Activated naive CD8-positive, alpha-beta T cell treated with anti-CD3 and anti-CD28 coated beads, Interleukin-2, amount 10 ng/mL, durations not matched to agents 7 days and 5 days (primary cell): ENCODE measurements around the gene SERPINH1. TPM values are rescaled to one million over a fixed set of nuclear protein-coding genes. Genes with fewer than 3 reads are reported as not detected.

Experiments
- ATAC-seq: fragments of 150-1000 bp; cut with Tn5 transposase; one replicate; pipeline ENCODE4 v1.10.0; 2021; ENCODE audit warnings: low read depth, moderate library complexity
- POLR2A ChIA-PET: fragments of 350-600 bp; sonication (Branson Sonifier 250); formaldehyde crosslinking; loops from one replicate; lab custom pipeline; 2021; ENCODE audit warnings: antibody characterized with exemption; lab: Charles Lee
- DNase-seq: peaks from one replicate; pipeline ENCODE4 v3.0.0; 2021
- H3K27ac Mint-ChIP-seq: one replicate; pipeline ENCODE4 v1.8.0; 2022; ENCODE audit warnings: mild to moderate bottlenecking, mixed read lengths
- H3K27me3 Mint-ChIP-seq: one replicate; pipeline ENCODE4 v1.8.0; 2022; ENCODE audit warnings: mild to moderate bottlenecking, moderate library complexity, mixed read lengths
- H3K36me3 Mint-ChIP-seq: one replicate; pipeline ENCODE4 v1.8.0; 2021; ENCODE audit warnings: mild to moderate bottlenecking, mixed read lengths
- H3K4me1 Mint-ChIP-seq: one replicate; pipeline ENCODE4 v1.8.0; 2021; ENCODE audit warnings: mixed read lengths
- H3K4me3 Mint-ChIP-seq: one replicate; pipeline ENCODE4 v1.8.0; 2022; ENCODE audit warnings: mild to moderate bottlenecking, moderate library complexity, mixed read lengths
- H3K9me3 Mint-ChIP-seq: one replicate; pipeline ENCODE4 v1.8.0; 2021; ENCODE audit warnings: mixed read lengths
- total RNA-seq, 2 experiments: library from RNA; stranded (reverse); gene quantifications; one replicate each; pipeline ENCODE4 v1.2.3, GENCODE V29; 2021

SERPINH1 gene
- total RNA-seq, 2 experiments from 2014 or later, result 15.7 to 17.8 TPM

GRCh38 chr11:75591966-75592365 is 29.9 kb downstream of the SERPINH1 start:
- DNase-seq, result no peak
- POLR2A ChIA-PET, result no interaction called here
- H3K4me1 Mint-ChIP-seq, result peaks cover 10% of the 10 kb centered on the region
- no peaks in the 10 kb centered on the region for H3K9me3 Mint-ChIP-seq
- H3K4me3 Mint-ChIP-seq, result no peak overlapping the region
- no peak overlapping the region for H3K27ac Mint-ChIP-seq
- H3K27me3 Mint-ChIP-seq, result peaks cover 13% of the 10 kb centered on the region
- H3K36me3 Mint-ChIP-seq, result no peaks in the 10 kb centered on the region
- no peak for ATAC-seq

- Mint-ChIP-seq H3K4me3 (no peak overlapping the region), H3K9me3 (no peaks in the 10 kb centered on the region), H3K4me1 (peaks cover 10% of the 10 kb centered on the region), H3K27me3 (peaks cover 15% of the 10 kb centered on the region), H3K36me3 (no peaks in the 10 kb centered on the region), H3K27ac (no peak overlapping the region)
- ATAC-seq, result peak; percentile 69
- DNase-seq, result no peak
- POLR2A ChIA-PET, result no interaction called here
These were observed 30.7 kb downstream of the SERPINH1 start for GRCh38 chr11:75592715-75593114.

DNA sequence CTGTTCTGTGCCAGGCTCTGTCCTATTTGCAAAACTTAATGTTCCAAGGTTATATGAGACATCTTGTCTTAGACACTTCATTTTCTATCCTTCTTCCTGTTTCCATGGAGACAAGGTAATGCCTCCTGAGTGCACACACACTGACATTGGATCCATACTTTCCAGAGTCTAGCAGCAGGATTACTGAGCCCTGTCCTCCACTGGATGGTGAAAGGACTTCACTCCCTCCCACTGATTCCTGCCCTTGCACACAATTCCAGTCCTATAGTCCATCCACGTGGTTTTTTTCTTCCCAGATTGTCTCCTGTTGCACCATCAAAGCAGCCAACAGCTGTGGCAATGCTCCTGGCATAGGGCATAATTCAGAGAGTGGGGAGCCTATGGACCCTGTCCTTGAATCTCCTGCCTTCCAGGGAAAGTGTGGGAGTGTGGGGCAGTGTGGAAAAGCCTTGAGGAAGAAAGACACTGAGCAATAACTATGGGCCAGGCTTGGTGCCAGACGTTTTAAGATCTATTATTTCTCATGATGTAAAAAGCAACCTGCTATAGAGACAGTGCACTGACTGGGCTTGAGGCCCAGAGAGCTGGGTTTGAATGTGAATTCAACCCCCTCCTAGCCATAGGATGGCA is 31.3 kb downstream of the SERPINH1 start:
- Mint-ChIP-seq H3K27ac (no peak overlapping the region), H3K27me3 (peaks cover 17% of the 10 kb centered on the region), H3K4me3 (no peak overlapping the region), H3K36me3 (no peaks in the 10 kb centered on the region), H3K9me3 (no peaks in the 10 kb centered on the region), H3K4me1 (peaks cover 10% of the 10 kb centered on the region)
- ATAC-seq (no peak), DNase-seq (no peak)
- POLR2A ChIA-PET, result interaction anchor here (1.5 kb wide), 1 partner anchor 22 kb away, joined by 3 read pairs; no protein-coding TSS in a partner anchor

DNA sequence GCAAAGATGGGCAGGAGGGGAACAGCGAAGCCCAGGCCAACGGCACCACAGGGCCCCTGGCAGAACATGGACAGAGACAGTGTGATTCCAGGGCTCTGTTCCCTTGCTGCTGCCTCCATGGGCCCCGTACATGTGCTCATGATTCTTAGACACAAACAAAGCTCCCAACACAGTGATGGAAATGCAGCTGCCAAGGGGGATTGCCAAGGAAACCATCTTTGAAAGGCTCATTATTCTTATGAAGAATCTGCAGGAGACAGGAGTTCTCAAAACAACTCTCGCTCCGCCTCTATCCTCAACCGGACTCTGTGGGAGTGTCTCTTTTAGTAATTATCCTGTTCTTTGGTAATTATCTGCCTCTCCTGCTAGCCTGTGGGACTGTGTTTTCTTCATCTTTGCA is 32.2 kb downstream of the SERPINH1 start:
- ATAC-seq, result no peak
- peaks cover 14% of the 10 kb centered on the region for H3K4me1 Mint-ChIP-seq
- DNase-seq, result no peak
- H3K27me3 Mint-ChIP-seq, result peaks cover 20% of the 10 kb centered on the region
- H3K27ac Mint-ChIP-seq, result no peak overlapping the region
- no peaks in the 10 kb centered on the region for H3K9me3 Mint-ChIP-seq
- H3K36me3 Mint-ChIP-seq, result no peaks in the 10 kb centered on the region
- no peak overlapping the region for H3K4me3 Mint-ChIP-seq
- POLR2A ChIA-PET, result interaction anchor here (1.5 kb wide), 1 partner anchor 23 kb away, joined by 3 read pairs; no protein-coding TSS in a partner anchor

DNA sequence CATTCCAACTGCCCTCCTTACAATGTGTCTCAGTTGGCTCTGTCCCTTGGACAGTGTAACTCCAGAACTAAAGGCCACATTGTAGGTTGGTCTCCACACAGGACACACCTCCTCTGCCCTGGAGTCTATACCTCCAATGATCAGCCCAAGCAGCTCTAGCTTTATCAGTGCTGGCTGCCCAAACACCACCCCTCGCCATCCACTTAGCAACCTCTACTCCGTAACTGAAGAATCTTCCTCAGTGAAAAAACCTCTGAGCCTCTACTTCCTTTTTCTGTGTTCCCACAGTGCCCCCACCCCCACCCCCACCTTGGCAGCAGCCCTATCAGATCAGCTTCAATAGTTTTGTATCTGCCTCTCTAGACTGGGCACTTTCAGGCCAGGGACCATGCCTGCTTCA is 33.4 kb downstream of the SERPINH1 start:
- H3K9me3 Mint-ChIP-seq, result no peaks in the 10 kb centered on the region
- H3K36me3 Mint-ChIP-seq, result no peaks in the 10 kb centered on the region
- no peak for ATAC-seq
- H3K4me1 Mint-ChIP-seq, result peaks cover 14% of the 10 kb centered on the region
- H3K4me3 Mint-ChIP-seq, result no peak overlapping the region
- POLR2A ChIA-PET, result no interaction called here
- DNase-seq, result no peak
- H3K27me3 Mint-ChIP-seq, result peaks cover 22% of the 10 kb centered on the region
- no peak overlapping the region for H3K27ac Mint-ChIP-seq

DNA sequence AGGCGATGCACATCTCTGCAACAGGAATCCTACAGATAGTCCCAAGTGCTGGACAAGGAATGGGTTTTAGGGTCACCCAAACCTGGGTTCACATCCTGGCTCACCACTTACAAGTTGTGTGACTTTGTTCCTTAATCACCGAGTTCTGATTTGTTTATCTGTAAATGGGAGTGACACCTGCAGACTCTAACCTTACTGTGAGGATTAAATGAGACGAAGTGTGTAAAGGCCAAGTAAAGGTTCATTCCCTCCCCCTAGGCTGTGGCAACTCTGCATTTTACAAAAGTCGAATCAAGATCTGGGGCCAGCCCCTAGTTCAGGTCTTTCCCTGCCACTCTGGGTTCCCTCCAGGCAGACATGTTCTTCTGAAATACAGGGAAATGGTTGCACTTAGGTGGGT is 34.9 kb downstream of the SERPINH1 start:
- Mint-ChIP-seq H3K27ac (no peak overlapping the region), H3K36me3 (no peaks in the 10 kb centered on the region), H3K4me1 (peaks cover 13% of the 10 kb centered on the region), H3K4me3 (no peak overlapping the region), H3K9me3 (no peaks in the 10 kb centered on the region), H3K27me3 (peaks cover 29% of the 10 kb centered on the region)
- POLR2A ChIA-PET, result no interaction called here
- DNase-seq (no peak), ATAC-seq (no peak)

DNA sequence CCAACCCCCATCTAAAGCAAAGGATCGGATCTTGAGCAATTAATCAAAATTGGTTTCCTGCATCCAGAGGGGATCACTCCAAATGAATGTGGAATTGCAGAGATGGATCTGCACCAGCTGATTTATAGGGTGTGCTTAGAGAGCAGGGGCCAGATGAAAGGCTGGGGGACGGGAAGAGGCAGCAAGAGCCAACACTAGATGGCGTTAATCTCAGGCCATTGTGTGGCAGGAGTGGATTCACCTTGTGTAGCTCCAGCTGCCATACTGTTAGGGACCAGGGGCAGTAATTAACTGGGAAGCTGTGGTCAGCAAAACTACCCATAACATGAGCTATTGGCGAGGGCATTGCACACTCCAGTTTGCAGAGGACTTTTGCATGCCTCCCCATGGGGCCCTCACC is 35.6 kb downstream of the SERPINH1 start:
- no peaks in the 10 kb centered on the region for H3K9me3 Mint-ChIP-seq
- H3K4me3 Mint-ChIP-seq, result no peak overlapping the region
- H3K27ac Mint-ChIP-seq, result no peak overlapping the region
- H3K27me3 Mint-ChIP-seq, result peaks cover 22% of the 10 kb centered on the region
- no peaks in the 10 kb centered on the region for H3K36me3 Mint-ChIP-seq
- POLR2A ChIA-PET, result no interaction called here
- DNase-seq (no peak), ATAC-seq (no peak)
- peaks cover 6% of the 10 kb centered on the region for H3K4me1 Mint-ChIP-seq

- Mint-ChIP-seq H3K4me1 (peaks cover 7% of the 10 kb centered on the region), H3K27ac (no peak overlapping the region), H3K4me3 (no peak overlapping the region), H3K9me3 (no peaks in the 10 kb centered on the region), H3K36me3 (no peaks in the 10 kb centered on the region), H3K27me3 (peaks cover 23% of the 10 kb centered on the region)
- POLR2A ChIA-PET, result interaction anchor here (0.6 kb wide), 1 partner anchor 420 kb away, joined by 3 read pairs; no protein-coding TSS in a partner anchor
- ATAC-seq, result no peak
- DNase-seq, result no peak
These were observed 36.2 kb downstream of the SERPINH1 start for GRCh38 chr11:75598264-75598663.

DNA sequence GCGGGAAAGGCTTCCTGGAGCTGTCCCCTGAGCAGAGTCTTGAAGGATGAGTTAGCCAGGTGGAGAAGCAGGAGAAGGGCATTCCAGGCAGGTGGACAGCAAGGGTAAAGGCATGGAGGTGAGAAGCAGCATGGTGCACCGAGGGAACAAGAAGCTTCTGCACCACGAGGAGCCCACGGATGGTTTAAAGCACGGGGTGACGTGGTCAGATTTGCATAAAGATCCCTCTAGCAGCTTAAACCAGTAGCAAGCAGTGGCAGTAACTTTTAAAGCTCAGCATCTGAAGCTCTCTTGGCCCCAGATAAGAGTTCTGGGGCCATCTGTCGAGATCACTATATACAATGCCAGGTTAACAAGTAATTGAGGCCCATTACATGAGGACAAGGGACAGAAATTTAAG is 36.8 kb downstream of the SERPINH1 start:
- no peak for ATAC-seq
- H3K27me3 Mint-ChIP-seq, result peaks cover 25% of the 10 kb centered on the region

GRCh38 chr11:75600356-75600755 is 38.3 kb downstream of the SERPINH1 start:
- H3K27ac Mint-ChIP-seq, result no peak overlapping the region

More for the DNA sequence above, 36.8 kb downstream of the SERPINH1 start:
- Mint-ChIP-seq H3K9me3 (no peaks in the 10 kb centered on the region), H3K4me3 (no peak overlapping the region), H3K36me3 (no peaks in the 10 kb centered on the region), H3K4me1 (peaks cover 7% of the 10 kb centered on the region), H3K27ac (no peak overlapping the region)
- no peak for DNase-seq
- POLR2A ChIA-PET, result interaction anchor here (0.6 kb wide), 1 partner anchor 421 kb away, joined by 3 read pairs; no protein-coding TSS in a partner anchor

GRCh38 chr11:75601494-75601893 is 39.4 kb downstream of the SERPINH1 start:
- Mint-ChIP-seq H3K36me3 (no peaks in the 10 kb centered on the region), H3K4me3 (no peak overlapping the region), H3K9me3 (no peaks in the 10 kb centered on the region), H3K27ac (no peak overlapping the region), H3K4me1 (peaks cover 7% of the 10 kb centered on the region), H3K27me3 (peaks cover 30% of the 10 kb centered on the region)
- POLR2A ChIA-PET, result no interaction called here
- DNase-seq (no peak), ATAC-seq (no peak)

More at GRCh38 chr11:75600356-75600755, 38.3 kb downstream of the SERPINH1 start:
- POLR2A ChIA-PET, result no interaction called here
- DNase-seq (no peak), ATAC-seq (no peak)
- H3K36me3 Mint-ChIP-seq, result no peaks in the 10 kb centered on the region
- H3K4me3 Mint-ChIP-seq, result no peak overlapping the region
- peaks cover 7% of the 10 kb centered on the region for H3K4me1 Mint-ChIP-seq
- peaks cover 28% of the 10 kb centered on the region for H3K27me3 Mint-ChIP-seq
- H3K9me3 Mint-ChIP-seq, result no peaks in the 10 kb centered on the region

- Mint-ChIP-seq H3K4me3 (no peak overlapping the region), H3K36me3 (no peaks in the 10 kb centered on the region), H3K27ac (no peak overlapping the region), H3K4me1 (peaks cover 7% of the 10 kb centered on the region), H3K9me3 (no peaks in the 10 kb centered on the region), H3K27me3 (peaks cover 33% of the 10 kb centered on the region)
- ATAC-seq, result no peak
- no peak for DNase-seq
- POLR2A ChIA-PET, result no interaction called here
These were observed 40.9 kb downstream of the SERPINH1 start for GRCh38 chr11:75602951-75603350.

- Mint-ChIP-seq H3K27ac (no peak overlapping the region), H3K9me3 (no peaks in the 10 kb centered on the region), H3K27me3 (peaks cover 31% of the 10 kb centered on the region), H3K36me3 (no peaks in the 10 kb centered on the region), H3K4me3 (no peak overlapping the region), H3K4me1 (peaks cover 3% of the 10 kb centered on the region)
- no peak for DNase-seq
- ATAC-seq, result no peak
- POLR2A ChIA-PET, result no interaction called here
These were observed 42.0 kb downstream of the SERPINH1 start for GRCh38 chr11:75603791-75604736.
